K562 (cell line): Measurements from ENCODE around the gene VIPR2.

Experiments
- ATF4 ChIP-seq: fragments of 450-650 bp; formaldehyde crosslinking; IDR thresholded peaks from 2 replicates; pipeline ENCODE4 v1.4.0; 2022; ENCODE audit warnings: mild to moderate bottlenecking, moderate library complexity
- BRCA1 ChIP-seq, 2 experiments: fragments of 450-650 bp in 1 of 2; sonication (generic) in 1 of 2; formaldehyde crosslinking in 1 of 2; IDR thresholded peaks; 2 replicates each; pipeline versions ENCODE4 v1.5.0 to v1.6.1; 2017 to 2020; ENCODE audit warnings: mild to moderate bottlenecking in 1 of 2, missing genetic modification reagents in 1 of 2
- CTCF ChIP-seq, 3 experiments: IDR thresholded peaks in 2 of 3; conservative IDR thresholded peaks in 1 of 3; 2 replicates each; pipeline ENCODE4 v1.5.1; 2011 to 2012; ENCODE audit warnings: low read length in 3 of 3, mild to moderate bottlenecking in 3 of 3, control low read depth in 2 of 3, improper control_type of control experiment in 1 of 3, inconsistent platforms in 1 of 3, low read depth in 1 of 3, mixed read lengths in 1 of 3, moderate library complexity in 1 of 3; ENCODE audit not compliant: insufficient read depth in 2 of 3
- NR2C2 ChIP-seq, 2 experiments: fragments of 200-800 bp in 1 of 2; sonication (Bioruptor generic) in 1 of 2; sonication (generic) in 1 of 2; formaldehyde crosslinking in 1 of 2; IDR thresholded peaks; 2 replicates each; pipeline versions ENCODE4 v1.6.1 to v1.8.0; 2016 to 2022; ENCODE audit warnings: mild to moderate bottlenecking in 1 of 2, missing compliant biosample characterization in 1 of 2, missing genetic modification characterization in 1 of 2, missing genetic modification reagents in 1 of 2
- POLR3G ChIP-seq: IDR thresholded peaks from 2 replicates; pipeline ENCODE4 v1.6.1; 2011; ENCODE audit not compliant: insufficient read length, insufficient replicate concordance; ENCODE audit errors: extremely low read depth
- SIN3A ChIP-seq, 2 experiments: fragments of 150-350 bp in 1 of 2; IDR thresholded peaks; 2 replicates each; pipeline ENCODE4 v1.6.1; 2011 to 2016; ENCODE audit warnings: borderline replicate concordance in 2 of 2, low read depth in 2 of 2, low read length in 2 of 2, mild to moderate bottlenecking in 2 of 2, moderate library complexity in 2 of 2; ENCODE audit not compliant: control insufficient read depth in 1 of 2
- STAT5B ChIP-seq: fragments of 250-450 bp; sonication (Bioruptor Pico); IDR thresholded peaks from 2 replicates; pipeline ENCODE4 v1.8.0; 2021; ENCODE audit warnings: mild to moderate bottlenecking, inconsistent platforms
- YY1 ChIP-seq, 3 experiments: IDR thresholded peaks; 2 replicates each; pipeline ENCODE4 v1.6.1; 2011; ENCODE audit warnings: low read length in 2 of 3, mild to moderate bottlenecking in 2 of 3, moderate library complexity in 2 of 3, borderline replicate concordance in 1 of 3, control low read depth in 1 of 3, low read depth in 1 of 3; ENCODE audit not compliant: insufficient read depth in 3 of 3, insufficient replicate concordance in 2 of 3, control insufficient read depth in 1 of 3, insufficient read length in 1 of 3; ENCODE audit errors: extremely low read depth in 1 of 3
- ZNF263 ChIP-seq: sonication (generic); formaldehyde crosslinking; IDR thresholded peaks from 2 replicates; pipeline ENCODE4 v1.8.0; 2022; ENCODE audit warnings: mild to moderate bottlenecking, missing genetic modification reagents, borderline replicate concordance

- TF ChIP-seq STAT5B (CRISPR knock-in tag) (no peak), POLR3G (no peak), ATF4 (CRISPR knock-in tag) (no peak), NR2C2 (CRISPR knock-in tag; IDR thresholded peaks at IDR 0.05) (no peak), NR2C2 (tag; IDR thresholded peaks at IDR 0.05) (no peak), CTCF (IDR thresholded peaks at IDR 0.05 in 2 of 3, conservative IDR thresholded peaks at IDR 0.05 in 1 of 3; ENCODE audit: insufficient read depth in 2 of 3, low read depth in 1 of 3, low read length in 3 of 3) (no peak), BRCA1 (IDR thresholded peaks at IDR 0.05) (no peak), BRCA1 (CRISPR knock-in tag; IDR thresholded peaks at IDR 0.05) (no peak), YY1 (IDR thresholded peaks at IDR 0.05; ENCODE audit: borderline replicate concordance in 1 of 3, control insufficient read depth in 1 of 3, extremely low read depth in 1 of 3, insufficient read depth in 3 of 3, insufficient read length in 1 of 3, insufficient replicate concordance in 2 of 3, low read depth in 1 of 3, low read length in 2 of 3) (no peak), SIN3A (IDR thresholded peaks at IDR 0.05; ENCODE audit: borderline replicate concordance in 2 of 2, control insufficient read depth in 1 of 2, low read depth in 2 of 2, low read length in 2 of 2) (no peak), ZNF263 (CRISPR knock-in tag) (no peak)
Observed at GRCh38 chr7:159048656-159049055, 96.0 kb downstream of the VIPR2 start.
